NCI-H82 (cell line): ENCODE results near the gene ARHGAP35.
A peak's percentile ranks its signal among the peaks of the same experiment; 100 is the strongest.
"Not testable (repeated sequence)": the region's sequence is repeated elsewhere in the genome, so short reads cannot be mapped to it uniquely, and the experiment has no call there.

Experiments
- DNase-seq: peaks from one replicate; lab custom pipeline; 2025; lab: John Stamatoyannopoulos, UW

Gene ARHGAP35

DNA sequence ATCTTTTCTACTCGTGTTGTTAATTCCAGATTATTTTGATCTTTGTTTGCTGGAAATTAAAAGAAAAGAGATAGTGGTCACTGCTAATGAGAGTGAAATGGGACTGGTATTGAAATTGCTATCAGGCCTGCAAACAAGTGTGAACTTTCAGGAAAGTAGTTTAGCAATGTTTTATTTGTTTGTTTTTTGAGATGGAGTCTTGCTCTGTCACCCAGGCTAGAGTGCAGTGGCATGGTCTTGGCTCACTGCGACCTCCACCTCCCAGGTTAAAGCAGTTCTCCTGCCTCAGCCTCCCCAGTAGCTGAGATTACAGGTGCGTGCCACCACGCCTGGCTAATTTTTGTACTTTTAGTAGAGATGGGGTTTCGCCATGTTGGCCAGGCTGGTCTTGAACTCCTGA lies 10.4 kb downstream of the ARHGAP35 start:
- not testable (repeated sequence) for DNase-seq

GRCh38 chr19:46872967-46873366 lies 12.2 kb downstream of the ARHGAP35 start:
- DNase-seq = no peak

GRCh38 chr19:46875234-46875633 lies 14.4 kb downstream of the ARHGAP35 start:
- no peak for DNase-seq

- DNase-seq = no peak
Measured at GRCh38 chr19:46875657-46876056, 14.9 kb downstream of the ARHGAP35 start.

DNA sequence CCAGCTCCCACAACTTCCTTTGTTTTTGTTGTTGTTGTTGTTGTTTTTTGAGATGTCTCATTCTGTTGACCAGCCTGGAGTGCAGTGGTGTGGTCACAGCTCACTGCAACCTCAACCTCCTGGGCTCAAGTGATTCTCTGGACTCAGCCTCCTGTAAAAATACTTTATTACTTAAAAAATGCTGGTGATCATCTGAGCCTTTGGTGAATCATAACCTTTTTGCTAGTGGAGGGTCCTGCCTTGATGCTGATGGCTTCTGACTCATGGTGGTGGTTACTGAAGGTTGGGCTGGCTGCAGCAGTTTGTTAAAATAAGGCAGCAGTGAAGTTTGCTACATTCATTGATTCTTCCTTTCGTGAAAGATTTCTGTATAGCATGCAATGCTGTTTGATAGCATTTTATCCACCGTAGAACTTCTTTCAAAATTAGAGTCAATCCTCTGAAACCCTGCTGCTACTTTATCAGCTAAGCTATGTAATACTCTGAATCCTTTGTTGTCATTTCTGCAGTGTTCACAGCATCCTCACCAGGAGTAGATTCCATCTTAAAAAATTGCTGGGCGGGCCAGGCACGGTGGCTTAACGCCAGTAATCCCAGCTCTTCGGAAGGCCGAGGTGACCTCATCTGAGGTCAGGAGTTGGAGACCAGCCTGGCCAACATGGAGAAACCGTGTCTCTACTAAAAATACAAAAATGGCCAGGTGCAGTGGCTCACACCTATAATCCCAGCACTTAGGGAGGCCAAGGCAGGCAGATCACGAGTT lies 18.0 kb downstream of the ARHGAP35 start:
- peak; percentile 50 for DNase-seq

GRCh38 chr19:46880431-46880830 lies 19.6 kb downstream of the ARHGAP35 start:
- no peak for DNase-seq

DNA sequence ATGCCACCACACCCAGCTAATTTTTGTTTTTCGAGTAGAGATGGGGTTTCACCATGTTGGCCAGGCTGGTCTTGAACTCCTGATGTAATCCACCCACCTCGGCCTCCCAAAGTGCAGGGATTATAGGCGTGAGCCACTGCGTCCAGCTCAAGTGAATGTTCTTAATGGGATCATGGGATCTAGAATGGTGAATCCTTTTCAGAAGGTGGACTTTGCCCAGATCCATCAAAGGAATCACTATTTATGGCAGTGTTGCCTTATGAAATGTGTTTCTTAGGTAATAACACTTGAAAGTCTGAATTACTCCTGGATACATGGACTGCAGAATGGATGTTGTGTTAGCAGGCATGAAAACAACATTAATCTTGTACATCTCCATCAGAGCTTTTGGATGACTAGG lies 20.3 kb downstream of the ARHGAP35 start:
- DNase-seq = peak; percentile 40

- no peak for DNase-seq
Measured at GRCh38 chr19:46882034-46882433, 21.2 kb downstream of the ARHGAP35 start.

DNA sequence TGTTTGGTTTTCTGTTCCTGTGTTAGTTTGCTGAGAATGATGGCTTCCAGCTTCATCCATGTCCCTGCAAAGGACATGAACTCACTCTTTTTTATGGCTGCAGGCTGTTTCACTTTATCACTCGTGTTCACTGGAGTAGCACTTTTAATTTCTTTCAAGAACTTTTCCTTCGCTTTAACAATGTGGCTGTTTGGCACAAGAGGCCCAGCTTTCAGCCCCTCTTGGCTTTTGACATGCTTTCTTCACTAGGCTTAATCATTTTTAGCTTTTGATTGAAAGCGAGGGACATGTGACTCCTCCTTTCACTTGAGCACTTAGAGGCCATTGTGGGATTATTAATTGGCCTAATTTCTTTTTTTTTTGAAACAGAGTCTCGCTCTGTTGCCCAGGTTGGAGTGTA lies 22.0 kb downstream of the ARHGAP35 start:
- not testable (repeated sequence) for DNase-seq

DNA sequence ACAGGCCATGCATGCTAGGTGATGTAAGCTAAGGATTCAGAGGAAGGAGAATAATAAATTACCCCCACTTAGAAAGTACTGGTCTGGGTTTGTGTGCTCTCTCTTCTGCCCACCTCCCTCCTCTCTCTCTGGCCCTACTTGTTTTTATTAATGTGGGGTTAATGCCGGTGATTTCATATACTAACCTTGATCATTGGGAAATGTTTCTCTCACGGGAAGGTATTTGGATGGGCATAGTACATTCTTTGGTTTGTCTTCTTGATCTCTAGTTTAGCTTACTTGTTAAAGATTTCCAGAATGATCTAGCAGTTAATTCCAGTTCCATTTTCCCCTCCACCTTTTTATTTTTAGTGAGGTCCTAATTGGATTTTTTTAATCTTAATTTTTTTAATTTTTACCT lies 24.6 kb downstream of the ARHGAP35 start:
- no peak for DNase-seq

DNA sequence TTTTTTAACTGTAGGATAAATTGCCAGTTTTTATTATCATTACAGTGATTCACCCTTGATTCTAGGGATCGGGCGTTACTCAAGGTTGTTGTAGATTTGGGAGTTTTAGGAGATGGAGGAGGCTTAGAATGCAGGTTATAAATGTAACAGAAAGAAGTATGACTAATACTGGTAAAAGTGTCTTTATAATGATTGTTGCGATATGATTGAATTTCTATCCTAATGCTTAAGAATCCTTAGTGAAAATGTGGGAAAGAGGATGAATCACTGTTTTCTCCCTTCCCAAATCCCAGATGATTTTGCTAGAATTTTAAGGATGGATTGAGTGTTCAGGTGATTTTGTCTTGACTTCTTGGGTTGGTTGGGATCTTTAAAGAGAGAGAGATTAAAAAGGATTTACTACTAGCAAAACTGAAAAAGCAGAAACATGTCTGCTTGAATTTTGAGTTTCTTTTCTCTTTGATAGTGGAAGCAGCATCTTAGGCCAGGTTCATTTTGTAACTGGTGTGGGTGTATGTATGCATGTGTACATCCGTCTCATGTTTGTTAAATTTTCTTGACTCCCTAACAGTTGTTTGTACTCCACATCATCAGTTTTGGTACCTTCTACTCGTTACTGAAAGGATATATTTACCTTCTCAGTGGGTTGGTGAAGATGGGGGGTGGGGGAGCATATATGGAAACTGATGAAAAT lies 25.9 kb downstream of the ARHGAP35 start:
- no peak for DNase-seq

DNA sequence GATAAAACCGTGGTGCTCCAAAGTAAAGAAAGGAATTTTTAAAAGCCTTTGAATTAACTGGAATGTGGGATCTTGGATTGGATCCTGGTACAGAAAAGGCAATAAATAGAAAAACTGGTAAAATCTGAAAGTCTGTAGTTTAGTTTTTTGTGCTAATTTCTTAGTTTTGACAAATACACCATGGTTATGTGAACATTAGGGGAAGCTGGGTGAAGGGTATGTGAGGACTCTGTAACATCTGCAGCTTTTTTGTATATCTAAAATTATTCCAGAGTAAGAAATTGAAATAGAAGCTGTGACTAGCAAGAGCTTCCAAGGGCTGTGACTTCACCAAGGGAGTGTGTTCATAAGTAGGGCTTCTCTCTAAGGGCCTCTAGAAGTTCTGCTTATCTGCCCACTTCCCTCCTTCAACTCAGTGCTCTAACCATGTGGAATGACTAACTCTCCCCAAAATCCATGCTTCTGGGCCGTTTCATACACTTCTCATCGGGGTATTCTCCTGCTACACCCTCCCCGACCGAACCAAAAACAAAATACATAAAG lies 26.5 kb downstream of the ARHGAP35 start:
- DNase-seq = no peak

DNA sequence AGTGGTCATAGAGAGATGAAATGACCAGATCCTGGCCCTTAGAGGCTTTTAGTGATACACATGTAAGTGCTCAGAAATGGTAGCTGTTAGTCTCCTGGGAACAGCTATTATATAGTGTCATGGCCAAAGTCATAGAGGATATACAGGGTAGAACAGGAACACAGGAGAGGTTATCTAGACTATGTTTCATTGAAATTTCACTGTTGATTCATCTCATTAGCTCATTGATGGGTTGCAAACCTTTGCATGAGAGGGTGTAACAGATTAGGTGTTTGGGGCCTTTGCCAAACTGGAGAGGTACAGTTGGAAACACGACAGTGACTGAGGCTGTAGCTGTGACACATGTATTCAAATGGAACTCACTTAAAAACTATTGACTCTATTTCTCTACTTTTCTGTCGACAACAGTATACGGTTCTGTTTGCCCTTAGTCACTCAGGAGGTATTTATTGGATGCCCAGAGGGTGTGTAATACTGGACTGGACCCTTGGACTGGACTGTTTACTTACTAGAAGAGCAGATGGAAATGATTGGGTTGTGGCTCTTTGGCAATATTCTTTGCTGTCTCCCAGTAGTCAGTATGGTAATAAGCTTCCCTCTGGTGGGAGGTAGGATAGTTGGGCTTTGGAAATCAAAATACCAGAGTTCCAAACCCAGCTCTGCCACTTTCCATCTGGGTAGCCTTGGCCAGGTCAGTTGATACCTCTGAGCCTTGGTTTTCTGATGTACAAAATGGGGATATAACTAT lies 29.8 kb downstream of the ARHGAP35 start:
- no peak for DNase-seq

- no peak for DNase-seq
Measured at GRCh38 chr19:46892252-46893179, 31.7 kb downstream of the ARHGAP35 start.

- DNase-seq = peak; percentile 73
Measured at GRCh38 chr19:46896076-46896794, 35.4 kb downstream of the ARHGAP35 start.

- no peak for DNase-seq
Measured at GRCh38 chr19:46898731-46899130, 37.9 kb downstream of the ARHGAP35 start.

DNA sequence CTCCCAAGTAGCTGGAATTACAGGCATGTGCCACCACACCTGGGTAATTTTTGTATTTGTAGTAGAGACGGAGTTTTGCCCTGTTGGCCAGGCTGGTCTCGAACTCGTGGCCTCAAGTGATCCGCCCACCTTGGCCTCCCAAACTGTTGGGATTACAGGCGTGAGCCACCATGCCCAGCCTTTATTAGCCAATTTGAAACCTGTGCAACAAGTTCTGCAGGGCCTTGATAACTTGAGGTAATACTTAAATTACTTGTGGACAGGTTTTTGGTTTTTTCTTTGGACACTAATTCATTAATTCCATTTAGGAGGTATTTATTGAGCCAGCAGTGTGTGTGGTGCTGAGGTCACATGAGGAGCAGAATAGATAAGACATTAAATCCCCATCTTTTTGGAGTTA lies 39.5 kb downstream of the ARHGAP35 start:
- no peak for DNase-seq

- no peak for DNase-seq
Measured at GRCh38 chr19:46901701-46902401, 41.1 kb downstream of the ARHGAP35 start.

- DNase-seq = peak; percentile 45
Measured at GRCh38 chr19:46902402-46902766, 41.6 kb downstream of the ARHGAP35 start.

DNA sequence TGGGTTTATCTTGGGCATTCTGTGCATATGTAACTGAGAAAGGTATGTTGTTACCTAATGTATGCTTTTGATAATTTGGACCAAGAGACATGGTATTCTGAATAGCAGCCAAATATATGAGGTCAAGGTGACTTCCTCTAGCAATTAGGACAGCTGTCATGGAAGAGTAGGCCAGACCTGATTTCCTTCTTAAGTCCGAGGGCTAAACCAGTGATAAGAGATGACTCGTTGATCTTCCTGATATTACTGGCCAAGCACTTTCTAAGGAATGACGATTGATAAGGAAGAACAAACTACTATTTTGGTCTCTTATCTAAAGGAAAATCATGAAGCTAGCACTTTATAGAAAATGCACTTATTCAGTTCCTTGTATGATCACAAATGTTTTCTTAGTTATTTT lies 42.7 kb downstream of the ARHGAP35 start:
- DNase-seq = no peak
